ENCODE results near the gene INAVA. TPM values are rescaled to one million over a fixed set of nuclear protein-coding genes. Genes with fewer than 3 reads are reported as not detected.
"Not testable (repeated sequence)": the region's sequence is repeated elsewhere in the genome, so short reads cannot be mapped to it uniquely, and the experiment has no call there.

INAVA gene
- total RNA-seq, 1 donor from 2014 or later, result 0.45 TPM

DNA sequence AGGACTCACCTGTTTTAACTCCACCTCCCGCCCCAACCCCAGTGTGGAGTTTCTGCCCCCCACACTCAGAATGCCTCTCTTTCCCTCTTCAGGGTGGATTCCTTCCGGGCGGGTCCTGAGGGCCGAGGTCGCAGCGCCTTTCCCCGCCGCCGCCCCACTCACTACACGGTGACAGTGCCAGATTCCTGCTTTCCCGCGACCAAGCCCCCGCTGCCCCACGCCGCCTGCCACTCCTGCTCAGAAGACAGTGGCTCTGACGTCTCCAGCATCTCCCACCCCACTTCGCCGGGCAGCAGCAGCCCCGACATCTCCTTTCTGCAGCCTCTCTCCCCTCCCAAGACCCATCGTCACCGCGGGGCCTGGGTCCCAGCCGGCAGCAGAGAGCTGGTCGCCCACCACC lies 16.7 kb downstream of the INAVA start:
- ATAC-seq (no peak), DNase-seq (ENCODE audit: low spot score) (no peak)
- intact Hi-C loops (cut with DNase I), result no loop called here

DNA sequence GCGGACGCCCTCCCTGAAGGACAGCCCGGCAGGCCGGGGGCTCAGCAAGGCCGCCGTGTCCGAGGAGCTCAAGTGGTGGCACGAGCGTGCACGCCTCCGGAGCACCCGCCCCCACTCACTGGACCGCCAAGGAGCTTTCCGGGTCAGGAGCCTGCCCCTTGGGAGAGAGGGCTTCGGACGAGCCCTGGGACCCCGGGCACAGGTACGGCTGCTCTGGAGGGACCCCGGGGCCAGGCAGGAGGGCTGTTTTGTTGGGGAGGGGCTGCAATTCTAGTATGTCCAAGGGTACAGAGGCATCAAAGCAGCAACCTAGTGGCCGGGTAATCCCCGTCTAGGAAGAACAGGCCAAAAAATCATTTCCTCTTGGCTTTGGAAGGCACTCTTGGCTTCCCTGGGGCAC lies 17.2 kb downstream of the INAVA start:
- not testable (repeated sequence) for ATAC-seq

DNA sequence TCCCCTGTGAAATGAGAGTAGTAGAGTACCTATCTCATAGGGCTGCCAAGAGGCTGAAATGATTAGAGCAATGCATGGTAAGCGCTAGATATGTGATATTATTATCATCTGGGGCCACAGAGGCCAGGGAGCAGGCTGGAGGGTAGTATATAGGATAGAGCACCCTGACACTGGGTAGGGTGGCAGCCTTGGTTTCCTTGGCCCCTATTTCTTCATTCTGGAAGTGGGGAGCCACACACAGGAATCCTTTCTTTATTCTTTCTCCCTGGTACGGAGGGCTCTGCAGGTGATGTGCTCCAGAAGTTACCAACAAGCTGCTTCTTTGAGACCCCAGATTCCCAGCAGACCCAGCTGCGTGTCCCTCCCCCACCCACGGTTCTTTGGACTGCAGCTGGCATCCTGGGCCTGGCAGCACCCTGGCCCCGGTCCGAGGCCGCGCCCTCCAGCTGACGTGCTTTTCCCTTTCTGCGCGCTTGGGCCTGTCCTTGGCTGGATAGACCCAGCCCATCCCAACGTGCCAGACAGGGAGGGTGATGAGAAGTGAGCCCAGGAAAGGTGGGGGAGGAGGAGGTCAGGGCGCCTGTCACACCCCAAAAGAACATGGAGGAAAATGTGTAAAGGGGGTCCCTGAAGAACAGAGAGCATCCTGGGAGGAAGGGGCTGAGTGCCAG lies 18.2 kb downstream of the INAVA start:
- DNase-seq (ENCODE audit: low spot score) (no peak), ATAC-seq (no peak)
- intact Hi-C loops (cut with DNase I), result no loop called here

More for the DNA sequence above, 17.2 kb downstream of the INAVA start:
- DNase-seq (ENCODE audit: low spot score); intact Hi-C loops (cut with DNase I): not testable (repeated sequence)

DNA sequence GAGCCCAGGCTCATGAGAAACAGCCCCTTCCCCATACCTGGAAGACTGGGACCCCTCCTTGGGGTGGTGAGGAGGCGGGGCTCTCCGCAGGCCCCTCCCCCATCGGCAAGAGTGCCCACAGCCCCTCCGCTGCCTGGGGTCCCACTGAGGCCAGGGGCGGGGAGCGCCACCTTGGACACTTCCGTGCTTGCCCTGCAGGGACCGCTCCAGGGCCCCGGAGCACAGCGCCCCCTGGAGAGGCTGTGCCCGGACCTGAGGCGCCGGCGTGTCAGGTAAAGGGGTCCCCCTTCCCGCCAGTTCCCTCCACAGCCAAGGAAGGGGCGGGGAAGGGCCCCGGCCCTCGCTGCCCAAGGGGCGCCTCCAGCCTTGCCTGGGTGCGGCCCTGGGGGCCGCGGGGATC lies 21.5 kb downstream of the INAVA start:
- intact Hi-C loops (cut with DNase I), result no loop called here
- ATAC-seq (no peak), DNase-seq (ENCODE audit: low spot score) (no peak)

DNA sequence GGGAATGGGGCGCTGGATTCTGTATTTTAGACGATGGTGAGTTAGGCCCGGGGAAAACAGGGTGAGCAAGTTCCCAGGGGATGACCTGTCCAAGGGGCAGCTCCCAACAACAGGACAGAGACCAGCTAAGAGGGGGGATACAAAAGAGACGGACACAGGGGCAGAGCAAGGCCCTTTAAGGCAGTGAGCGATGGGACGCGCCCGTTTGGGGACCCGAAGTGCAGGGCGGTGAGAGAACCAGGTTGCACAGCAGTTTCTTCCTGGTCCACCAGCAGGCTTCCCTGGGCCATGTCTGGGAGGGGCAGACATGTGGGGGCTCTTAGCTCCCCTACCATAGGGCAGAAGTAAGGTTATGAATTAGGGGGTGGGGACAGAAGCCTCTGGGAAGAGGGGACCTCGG lies 22.0 kb downstream of the INAVA start:
- ATAC-seq (no peak), DNase-seq (ENCODE audit: low spot score) (no peak)
- intact Hi-C loops (cut with DNase I), result no loop called here

DNA sequence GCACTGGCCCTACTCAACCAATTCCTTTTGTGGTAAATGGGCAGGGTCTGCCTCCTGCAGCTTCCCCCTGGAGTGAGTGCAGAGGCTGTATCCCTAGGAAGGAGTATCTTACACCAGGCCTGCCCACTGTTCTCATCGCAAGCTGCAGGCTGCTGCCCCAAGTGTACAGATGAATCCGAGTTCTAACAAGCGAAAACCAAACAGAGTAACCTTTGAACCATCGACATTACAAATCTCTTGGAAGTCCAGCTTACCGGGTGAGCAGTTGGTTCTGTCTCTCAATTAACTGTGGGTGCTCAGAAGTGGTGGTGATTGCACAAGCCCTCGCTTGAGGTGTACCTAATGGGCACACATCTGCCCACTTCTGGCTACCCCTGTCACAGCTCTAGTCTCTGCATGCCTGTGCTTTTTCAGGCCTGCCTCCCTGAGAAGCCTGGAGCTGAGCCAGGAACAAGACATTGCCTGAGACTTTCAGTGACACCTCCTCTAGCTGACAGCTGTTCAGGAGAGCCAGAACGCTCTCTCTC lies 22.7 kb downstream of the INAVA start:
- intact Hi-C loops (cut with DNase I), result no loop called here
- ATAC-seq (no peak), DNase-seq (ENCODE audit: low spot score) (no peak)

DNA sequence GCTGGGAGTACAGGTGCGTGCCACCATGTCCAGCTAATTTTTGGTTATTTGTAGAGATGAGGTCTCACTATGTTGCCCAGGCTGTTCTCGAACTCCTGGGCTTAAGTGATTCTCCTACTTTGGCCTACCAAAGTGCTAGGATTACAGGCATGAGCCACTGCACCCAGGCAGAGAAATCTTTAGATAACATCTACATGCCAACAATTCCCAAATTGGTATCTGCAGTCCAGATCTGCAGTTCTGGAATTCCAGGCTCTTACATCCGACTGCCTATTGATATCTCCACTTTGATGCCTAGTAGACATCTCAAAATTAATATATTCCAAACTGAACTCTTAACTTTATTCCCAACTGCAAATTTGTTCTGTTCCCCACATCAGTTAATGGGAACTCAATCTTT lies 23.3 kb downstream of the INAVA start:
- intact Hi-C loops (cut with DNase I), result no loop called here
- ATAC-seq (no peak), DNase-seq (ENCODE audit: low spot score) (no peak)

DNA sequence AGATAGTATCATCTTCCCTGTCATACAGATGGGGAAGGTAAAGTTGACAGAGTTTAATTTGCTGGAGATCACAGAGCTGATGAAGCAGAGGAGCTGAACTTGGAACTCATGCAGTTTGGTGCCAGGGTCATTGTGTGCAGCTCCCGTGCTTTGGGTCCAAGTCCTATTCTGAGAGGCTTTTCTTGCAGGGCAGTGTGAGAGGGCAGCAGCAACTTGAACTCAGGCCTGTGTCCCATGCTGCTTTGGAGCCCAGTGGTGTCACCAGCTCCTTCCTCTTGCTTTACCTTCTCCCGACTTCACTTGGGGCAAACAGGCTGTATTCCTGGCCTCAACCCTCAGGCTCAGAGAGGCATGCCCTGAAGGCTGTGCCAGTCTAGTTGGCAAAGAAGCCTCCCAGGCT lies 24.7 kb downstream of the INAVA start:
- ATAC-seq, result no peak

DNA sequence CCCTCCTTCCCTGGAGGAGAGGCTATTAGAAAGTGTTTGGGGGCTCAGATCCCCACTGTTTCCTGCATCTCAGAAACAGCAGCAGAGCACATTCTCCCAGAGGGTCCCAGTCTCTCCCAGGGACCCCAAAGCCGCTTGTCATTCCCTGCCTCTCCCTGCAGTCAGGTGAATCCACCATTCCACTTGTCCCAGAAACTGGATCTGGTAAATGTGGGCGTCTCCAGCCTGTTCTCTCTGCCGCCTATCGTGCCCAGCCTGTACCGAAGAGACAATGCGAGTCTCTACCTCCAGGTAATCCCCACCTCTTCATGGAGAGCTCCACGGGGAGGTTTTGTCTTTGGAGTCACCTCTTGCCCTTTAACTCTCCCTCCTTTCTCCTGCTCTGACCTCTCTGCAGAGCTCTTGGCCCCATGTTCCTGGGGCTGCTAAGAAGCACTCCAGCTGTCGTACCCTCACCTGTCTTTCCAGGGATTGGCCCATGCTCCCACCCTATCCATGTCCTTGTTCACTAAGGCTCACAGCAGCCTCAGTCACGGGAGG lies 26.9 kb downstream of the INAVA start:
- ATAC-seq (no peak), DNase-seq (ENCODE audit: low spot score) (no peak)
- intact Hi-C loops (cut with DNase I), result no loop called here

More for the DNA sequence above, 24.7 kb downstream of the INAVA start:
- intact Hi-C loops (cut with DNase I), result no loop called here
- DNase-seq (ENCODE audit: low spot score), result no peak

DNA sequence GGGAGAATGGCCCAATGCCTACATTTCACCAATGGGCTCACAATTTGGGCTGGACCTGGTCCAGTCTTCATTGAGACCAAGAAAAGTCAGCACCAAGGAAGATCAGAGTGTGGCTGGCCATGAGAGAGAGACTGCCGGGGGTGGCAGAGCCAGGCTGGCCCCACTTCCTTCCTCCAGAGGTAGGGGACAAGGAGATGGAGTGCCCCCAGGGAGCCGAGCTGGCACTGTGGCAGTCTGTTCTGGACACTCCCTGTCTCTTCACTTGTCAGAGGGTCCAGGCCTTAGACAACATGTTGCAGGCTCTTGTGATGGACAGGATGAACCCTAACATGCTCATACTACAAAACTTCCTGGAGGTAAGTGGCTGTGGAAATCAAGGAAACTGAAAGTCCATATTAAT lies 27.7 kb downstream of the INAVA start:
- no peak for DNase-seq (ENCODE audit: low spot score)
- ATAC-seq, result no peak
- intact Hi-C loops (cut with DNase I), result no loop called here

DNA sequence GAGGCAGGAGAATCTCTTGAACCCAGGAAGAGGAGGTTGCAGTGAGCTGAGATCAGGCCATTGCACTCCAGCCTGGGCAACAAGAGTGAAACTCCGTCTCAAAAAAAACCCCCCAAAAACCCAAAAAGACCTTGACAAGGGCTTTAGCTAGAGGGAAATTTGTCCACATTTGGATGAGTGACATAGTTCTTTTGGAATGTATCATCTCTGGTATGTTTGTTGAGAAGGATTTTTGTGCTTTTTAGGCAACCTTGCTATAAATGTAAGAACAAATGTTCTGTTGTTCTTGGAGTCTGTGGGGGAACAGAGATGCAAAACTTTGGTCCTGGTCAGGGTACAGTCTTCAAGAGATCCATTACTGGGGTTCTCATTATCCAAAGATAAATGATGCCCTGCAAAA lies 28.9 kb downstream of the INAVA start:
- no peak for ATAC-seq
- intact Hi-C loops (cut with DNase I), result no loop called here
- DNase-seq (ENCODE audit: low spot score), result no peak

DNA sequence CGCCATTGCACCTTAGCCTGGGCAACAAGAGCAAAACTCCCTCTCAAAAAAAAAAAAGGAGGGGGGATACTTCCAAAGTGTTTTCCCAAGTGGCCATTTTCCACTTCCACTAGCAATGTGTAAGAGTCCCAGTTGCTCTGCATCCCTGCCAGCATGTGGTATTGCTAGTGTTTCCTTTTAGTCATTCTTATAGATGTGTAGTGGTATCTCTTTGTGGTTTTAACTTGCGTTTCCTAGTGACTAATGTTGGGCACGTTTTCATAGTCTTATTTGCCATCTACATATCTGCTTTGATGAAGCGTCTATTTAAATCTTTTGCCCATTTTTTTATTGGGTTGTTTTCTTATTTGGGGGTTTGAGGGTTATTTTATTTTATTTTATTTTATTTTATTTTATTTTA lies 31.1 kb downstream of the INAVA start:
- DNase-seq (ENCODE audit: low spot score) (no peak), ATAC-seq (no peak)
- intact Hi-C loops (cut with DNase I), result no loop called here

DNA sequence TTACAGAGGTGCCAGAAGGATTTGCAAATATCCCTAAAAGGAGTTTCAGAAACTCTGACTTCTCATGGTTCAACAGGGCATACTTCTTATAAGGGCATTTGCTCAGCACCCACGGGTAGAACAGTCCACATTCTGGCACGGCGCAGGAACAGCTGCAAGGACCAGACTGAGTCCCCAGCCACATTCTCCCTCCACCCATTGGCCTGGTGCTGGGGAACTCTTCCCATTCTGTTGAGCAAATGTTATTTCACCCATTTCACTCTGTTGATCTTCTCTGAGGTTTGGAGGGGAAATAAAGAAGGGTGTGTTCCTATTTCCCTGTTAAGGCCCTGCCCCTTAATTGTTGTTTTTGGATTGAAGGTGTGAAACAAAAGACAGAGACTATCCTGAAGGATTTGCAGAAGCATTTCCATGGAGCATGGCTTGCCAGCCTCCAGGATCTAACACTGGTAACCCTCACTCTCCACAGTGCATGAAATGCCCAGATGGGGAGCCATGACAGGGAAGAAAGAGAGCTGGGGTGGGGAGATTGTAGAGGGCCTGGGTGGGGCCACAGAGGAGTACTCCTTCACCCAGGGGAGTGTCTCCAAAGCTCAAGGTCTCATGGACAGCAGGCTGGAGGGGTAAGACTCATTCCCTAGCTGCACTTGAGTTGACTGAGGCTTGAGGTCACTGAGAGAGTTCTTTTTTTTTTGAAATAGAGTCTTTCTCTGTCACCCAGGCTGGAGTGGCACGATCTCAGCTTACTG lies 35.0 kb downstream of the INAVA start:
- DNase-seq (ENCODE audit: low spot score) (no peak), ATAC-seq (no peak)
- intact Hi-C loops (cut with DNase I), result no loop called here

DNA sequence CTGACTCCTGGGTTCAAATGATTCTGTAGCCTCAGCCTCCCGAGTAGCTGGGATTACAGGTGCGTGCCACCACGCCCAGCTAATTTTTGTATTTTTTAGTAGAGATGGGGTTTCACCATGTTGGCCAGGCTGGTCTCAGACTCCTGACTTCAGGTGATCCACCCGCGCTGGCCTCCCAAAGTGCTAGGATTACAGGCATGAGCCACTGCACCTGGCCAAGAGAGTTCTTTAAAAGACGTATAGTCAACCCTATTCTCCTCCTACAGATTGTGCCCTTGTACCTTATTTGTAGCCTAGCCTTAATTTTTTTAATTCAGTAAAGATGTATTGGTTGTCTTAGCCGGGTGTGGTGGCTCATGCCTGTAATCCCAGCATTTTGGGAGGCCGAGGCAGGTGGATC lies 35.6 kb downstream of the INAVA start:
- intact Hi-C loops (cut with DNase I); ATAC-seq; DNase-seq (ENCODE audit: low spot score): not testable (repeated sequence)

DNA sequence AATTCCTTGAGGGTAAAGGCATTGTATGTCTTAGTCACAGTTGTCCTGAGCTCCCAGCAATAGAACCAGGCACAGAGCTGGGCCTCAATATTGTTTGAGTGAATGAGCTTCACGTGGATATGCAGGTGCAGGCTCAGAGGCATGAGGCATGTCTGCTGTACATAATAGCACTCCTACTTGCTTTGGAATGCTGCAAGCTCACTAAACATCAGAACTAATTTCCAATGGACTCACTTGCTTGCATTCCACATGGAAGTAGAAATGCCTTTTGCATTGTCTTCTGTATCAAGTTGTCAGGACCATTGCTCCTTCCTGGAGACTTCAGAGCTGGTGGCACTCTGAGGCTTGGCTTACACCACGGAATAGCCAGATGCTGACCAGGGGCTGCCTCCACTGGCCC lies 37.1 kb downstream of the INAVA start:
- DNase-seq (ENCODE audit: low spot score), result no peak
- intact Hi-C loops (cut with DNase I), result no loop called here
- no peak for ATAC-seq

DNA sequence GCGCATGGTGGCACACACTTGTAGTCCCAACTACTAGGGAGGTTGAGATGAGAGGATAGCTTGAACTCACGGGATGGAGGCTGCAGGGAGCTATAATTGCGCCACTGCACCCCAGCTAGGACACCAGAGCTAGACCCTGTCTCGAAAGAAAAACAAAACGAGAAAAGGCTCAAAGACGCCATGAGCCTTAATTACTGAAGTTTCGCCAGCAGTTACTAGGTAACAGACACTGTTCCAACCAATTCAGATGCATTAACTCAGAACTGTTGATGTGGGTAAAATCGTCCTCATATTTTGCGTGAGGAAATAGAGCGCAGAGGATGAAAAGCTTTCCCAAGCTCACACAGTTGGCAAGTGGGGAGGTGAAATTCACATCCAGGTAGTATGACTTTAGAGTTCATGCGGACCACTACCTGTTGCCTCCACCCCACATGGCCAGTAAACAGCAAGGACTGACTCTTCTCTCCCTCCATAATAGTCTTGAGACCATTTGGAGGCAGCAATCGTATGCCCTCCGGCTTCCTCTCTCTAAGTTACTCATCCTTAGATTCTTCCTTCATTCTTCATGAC lies 40.1 kb downstream of the INAVA start:
- DNase-seq (ENCODE audit: low spot score), result no peak
- intact Hi-C loops (cut with DNase I), result no loop called here
- no peak for ATAC-seq

DNA sequence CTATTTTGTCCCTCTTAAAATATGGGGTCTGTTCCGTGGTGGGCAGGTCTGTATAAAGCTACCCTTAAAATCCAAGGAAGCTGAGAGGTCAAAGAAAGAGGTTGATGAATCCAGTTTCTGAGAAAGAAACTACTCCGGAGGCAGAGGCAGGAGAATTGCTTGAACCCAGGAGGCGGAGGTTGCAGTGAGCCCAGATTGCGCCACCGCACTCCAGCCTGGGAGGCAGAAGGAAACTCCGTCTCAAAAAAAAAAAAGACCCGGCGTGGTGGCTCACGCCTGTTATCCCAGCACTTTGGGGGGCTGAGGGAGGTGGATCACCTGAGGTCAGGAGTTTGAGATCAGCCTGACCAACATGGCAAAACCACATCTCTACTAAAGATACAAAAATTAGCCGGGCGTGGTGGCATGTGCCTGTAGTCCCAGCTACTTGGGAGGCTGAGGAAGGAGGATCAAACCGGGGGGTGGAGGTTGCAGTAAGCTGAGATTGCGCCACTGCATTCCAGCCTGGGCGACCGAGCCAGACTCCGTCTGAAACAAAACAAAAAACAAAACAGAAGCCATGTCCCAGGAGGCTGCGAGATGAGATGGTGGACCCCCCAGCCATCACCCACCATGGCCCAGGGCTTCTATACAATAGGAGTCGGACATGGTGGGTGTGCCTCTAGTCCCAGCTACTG lies 40.7 kb downstream of the INAVA start:
- ATAC-seq; DNase-seq (ENCODE audit: low spot score); intact Hi-C loops (cut with DNase I): not testable (repeated sequence)

DNA sequence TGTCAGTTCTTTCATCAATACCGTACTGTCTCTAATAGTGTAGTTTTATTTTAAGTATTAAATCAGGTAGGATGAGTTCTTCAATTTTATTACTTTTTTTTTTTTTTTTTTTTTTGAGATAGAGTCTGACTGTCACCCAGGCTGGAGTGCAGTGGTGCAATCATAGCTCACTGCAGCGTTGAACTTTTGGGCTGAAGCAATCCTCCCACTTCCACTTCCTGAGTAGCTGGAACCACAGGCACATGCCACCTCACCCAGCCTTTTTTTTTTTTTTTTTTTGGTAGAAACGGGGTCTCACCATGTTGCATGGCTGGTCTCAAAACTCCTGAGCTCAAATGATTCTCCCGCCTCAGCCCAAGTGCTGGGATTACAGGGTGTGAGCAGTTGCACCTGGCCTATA lies 44.3 kb downstream of the INAVA start:
- intact Hi-C loops (cut with DNase I), result no loop called here
- ATAC-seq (no peak), DNase-seq (ENCODE audit: low spot score) (no peak)

DNA sequence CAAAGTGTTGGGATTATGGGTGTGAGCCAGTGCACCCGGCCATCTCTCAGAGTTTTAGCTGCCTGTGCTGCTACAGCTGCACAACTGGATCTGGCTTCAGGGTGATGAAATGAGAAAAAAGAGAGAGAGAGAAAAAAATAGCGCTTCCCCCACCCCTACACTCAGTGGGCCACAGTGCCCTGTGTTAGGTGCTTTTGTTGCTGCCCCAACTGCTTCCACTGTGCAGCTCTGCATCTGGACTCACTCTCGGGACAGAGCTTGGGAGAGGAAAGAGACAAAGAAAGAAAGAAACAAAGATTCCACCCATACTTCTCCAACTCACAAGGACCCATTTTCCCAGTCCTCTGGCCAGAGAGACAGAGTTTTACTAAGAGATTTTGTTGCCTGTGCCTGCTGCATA lies 50.4 kb downstream of the INAVA start:
- no peak for DNase-seq (ENCODE audit: low spot score)
- intact Hi-C loops (cut with DNase I), result no loop called here
- ATAC-seq, result no peak
